ENCODE measurements around the gene PPM1D.

PPM1D gene

GRCh38 chr17:60615108-60615507, 15.1 kb downstream of the PPM1D start:
- Histone ChIP-seq H2AFZ (ENCODE audit: low read depth, low read length, severe bottlenecking) (no peak overlapping the region), H4K20me1 (ENCODE audit: low read depth, low read length) (peaks cover 10% of the 10 kb centered on the region; the same call in 1 of the 2 replicates)

GRCh38 chr17:60615840-60616239, 15.8 kb downstream of the PPM1D start:
- no peak overlapping the region for H2AFZ ChIP-seq (ENCODE audit: low read depth, low read length, severe bottlenecking)

More at GRCh38 chr17:60615108-60615507, 15.1 kb downstream of the PPM1D start:
- H3K9ac ChIP-seq (ENCODE audit: low read length), result no peak overlapping the region
- H3K9me2 ChIP-seq (replicated peaks; ENCODE audit: insufficient read depth, low read length), result no peaks in the 10 kb centered on the region
- peaks cover 99% of the 10 kb centered on the region for H3K79me2 ChIP-seq (ENCODE audit: insufficient read depth, low read length)
- H3K4me2 ChIP-seq (ENCODE audit: low read depth, low read length, poor library complexity, severe bottlenecking), result no peak overlapping the region
- no peaks in the 10 kb centered on the region for H3K36me3 ChIP-seq (ENCODE audit: low read length)
- H3K4me3 ChIP-seq (ENCODE audit: insufficient read depth, low read length, poor library complexity, severe bottlenecking), result no peak overlapping the region
- 0 out of 2 replicates have a peak, but pooled peaks cover 2% of the 10 kb centered on the region for H3F3A ChIP-seq (ENCODE audit: insufficient read depth)
- no peak overlapping the region for H3K27ac ChIP-seq (ENCODE audit: low read depth, low read length)
- no peaks in the 10 kb centered on the region for H3K9me3 ChIP-seq (ENCODE audit: insufficient read depth, low read length)
- no peaks in the 10 kb centered on the region for H3K27me3 ChIP-seq (ENCODE audit: low read length)
- no peak for TF ChIP-seq EZH2phosphoT487 (conservative IDR thresholded peaks at IDR 0.05; ENCODE audit: low read length)
- TF ChIP-seq CTCF (IDR thresholded peaks at IDR 0.05; ENCODE audit: insufficient read depth, low read length, poor library complexity, severe bottlenecking), result no peak

GRCh38 chr17:60618080-60618479, 18.1 kb downstream of the PPM1D start:
- no peak overlapping the region for H3K9ac ChIP-seq (ENCODE audit: low read length)
- no peak overlapping the region for H3K4me3 ChIP-seq (ENCODE audit: insufficient read depth, low read length, poor library complexity, severe bottlenecking)
- no peaks in the 10 kb centered on the region for H3K9me3 ChIP-seq (ENCODE audit: insufficient read depth, low read length)
- no peak for TF ChIP-seq CTCF (IDR thresholded peaks at IDR 0.05; ENCODE audit: insufficient read depth, low read length, poor library complexity, severe bottlenecking)
- TF ChIP-seq EZH2phosphoT487 (conservative IDR thresholded peaks at IDR 0.05; ENCODE audit: low read length), result no peak
- H3K4me2 ChIP-seq (ENCODE audit: low read depth, low read length, poor library complexity, severe bottlenecking), result no peak overlapping the region
- H3K36me3 ChIP-seq (ENCODE audit: low read length), result no peaks in the 10 kb centered on the region
- H3K27ac ChIP-seq (ENCODE audit: low read depth, low read length), result no peak overlapping the region
- H3F3A ChIP-seq (ENCODE audit: insufficient read depth), result peaks cover 5% of the 10 kb centered on the region; the same call in 1 of the 2 replicates
- no peaks in the 10 kb centered on the region for H3K27me3 ChIP-seq (ENCODE audit: low read length)
- H3K79me2 ChIP-seq (ENCODE audit: insufficient read depth, low read length), result peaks cover 95% of the 10 kb centered on the region
- peaks cover 2% of the 10 kb centered on the region; the same call in 1 of the 2 replicates for H4K20me1 ChIP-seq (ENCODE audit: low read depth, low read length)
- no peaks in the 10 kb centered on the region for H3K9me2 ChIP-seq (replicated peaks; ENCODE audit: insufficient read depth, low read length)
- no peak overlapping the region for H2AFZ ChIP-seq (ENCODE audit: low read depth, low read length, severe bottlenecking)

More at GRCh38 chr17:60615840-60616239, 15.8 kb downstream of the PPM1D start:
- H3K36me3 ChIP-seq (ENCODE audit: low read length), result no peaks in the 10 kb centered on the region
- no peaks in the 10 kb centered on the region for H3K9me3 ChIP-seq (ENCODE audit: insufficient read depth, low read length)
- no peak overlapping the region for H3K27ac ChIP-seq (ENCODE audit: low read depth, low read length)
- H3K4me3 ChIP-seq (ENCODE audit: insufficient read depth, low read length, poor library complexity, severe bottlenecking), result no peak overlapping the region
- no peak overlapping the region for H3K4me2 ChIP-seq (ENCODE audit: low read depth, low read length, poor library complexity, severe bottlenecking)
- H3F3A ChIP-seq (ENCODE audit: insufficient read depth), result 0 out of 2 replicates have a peak, but pooled peaks cover 2% of the 10 kb centered on the region
- TF ChIP-seq EZH2phosphoT487 (conservative IDR thresholded peaks at IDR 0.05; ENCODE audit: low read length) (no peak), CTCF (IDR thresholded peaks at IDR 0.05; ENCODE audit: insufficient read depth, low read length, poor library complexity, severe bottlenecking) (no peak)
- no peak overlapping the region for H3K9ac ChIP-seq (ENCODE audit: low read length)
- no peaks in the 10 kb centered on the region for H3K27me3 ChIP-seq (ENCODE audit: low read length)
- peaks cover 6% of the 10 kb centered on the region; the same call in 1 of the 2 replicates for H4K20me1 ChIP-seq (ENCODE audit: low read depth, low read length)
- no peaks in the 10 kb centered on the region for H3K9me2 ChIP-seq (replicated peaks; ENCODE audit: insufficient read depth, low read length)
- H3K79me2 ChIP-seq (ENCODE audit: insufficient read depth, low read length), result peaks cover 99% of the 10 kb centered on the region
